Activated CD4-positive, alpha-beta memory T cell treated with anti-CD3 and anti-CD28 coated beads for 36 hours (primary cell): Measurements from ENCODE around the gene MYO1H. TPM values are rescaled to one million over a fixed set of nuclear protein-coding genes. Genes with fewer than 3 reads are reported as not detected.

ENCODE experiments used
- CTCF ChIA-PET: fragments of 350-600 bp; sonication (Branson Sonifier 250); formaldehyde crosslinking; loops from one replicate; lab custom pipeline; 2021; ENCODE audit warnings: antibody characterized with exemption, inconsistent platforms; lab: Charles Lee
- POLR2A ChIA-PET: fragments of 350-600 bp; sonication (Branson Sonifier 250); formaldehyde crosslinking; loops from one replicate; lab custom pipeline; 2021; ENCODE audit warnings: antibody characterized with exemption; lab: Charles Lee
- DNase-seq: peaks from one replicate; pipeline ENCODE4 v3.0.0-alpha.2; 2020
- H3K27ac Mint-ChIP-seq: one replicate; pipeline ENCODE4 v1.8.0; 2021; ENCODE audit warnings: mixed read lengths
- H3K27me3 Mint-ChIP-seq: one replicate; pipeline ENCODE4 v1.8.0; 2021; ENCODE audit warnings: mixed read lengths
- H3K36me3 Mint-ChIP-seq: one replicate; pipeline ENCODE4 v1.8.0; 2021; ENCODE audit warnings: mixed read lengths
- H3K4me1 Mint-ChIP-seq: one replicate; pipeline ENCODE4 v1.8.0; 2021; ENCODE audit warnings: low read depth, mixed read lengths
- H3K4me3 Mint-ChIP-seq: one replicate; pipeline ENCODE4 v1.8.0; 2021; ENCODE audit warnings: mild to moderate bottlenecking, mixed read lengths
- H3K9me3 Mint-ChIP-seq: one replicate; pipeline ENCODE4 v1.8.0; 2021; ENCODE audit warnings: mixed read lengths
- intact Hi-C: fragments of 100-400 bp; cut with micrococcal nuclease; formaldehyde crosslinking; loops from one replicate; pipeline ENCODE4 v1.15.1; 2023
- total RNA-seq, 2 experiments: library from RNA; stranded (reverse); gene quantifications; one replicate each; pipeline ENCODE4 v1.2.3, GENCODE V29; 2021

MYO1H gene
- total RNA-seq, 2 experiments from 2014 or later, result not detected

- ChIA-PET POLR2A (interaction anchor here (0.7 kb wide), 1 partner anchor 69 kb away, joined by 5 read pairs; no protein-coding TSS in a partner anchor), CTCF (no interaction called here)
- H3K27ac Mint-ChIP-seq, result no peak overlapping the region
- H3K4me1 Mint-ChIP-seq, result peaks cover 9% of the 10 kb centered on the region
- intact Hi-C loops, result no loop called here
- peaks cover 31% of the 10 kb centered on the region for H3K36me3 Mint-ChIP-seq
- DNase-seq, result no peak
- no peaks in the 10 kb centered on the region for H3K27me3 Mint-ChIP-seq
- H3K9me3 Mint-ChIP-seq, result no peaks in the 10 kb centered on the region
- no peak overlapping the region for H3K4me3 Mint-ChIP-seq
These were observed 108.0 kb downstream of the MYO1H start for GRCh38 chr12:109455706-109456105.

GRCh38 chr12:109458086-109458485 lies 110.4 kb downstream of the MYO1H start:
- Mint-ChIP-seq H3K27me3 (no peaks in the 10 kb centered on the region), H3K4me1 (peaks cover 17% of the 10 kb centered on the region), H3K36me3 (peaks cover 25% of the 10 kb centered on the region), H3K9me3 (no peaks in the 10 kb centered on the region), H3K27ac (peak overlapping the region; percentile 69), H3K4me3 (no peak overlapping the region)
- peak; percentile 20 for DNase-seq
- POLR2A ChIA-PET, result no interaction called here
- CTCF ChIA-PET, result interaction anchor here (1.1 to 1.3 kb wide), 2 partner anchors 25 to 27 kb away, joined by 3 to 5 read pairs; no protein-coding TSS in a partner anchor
- intact Hi-C loops, result no loop called here

GRCh38 chr12:109458771-109459208 lies 111.1 kb downstream of the MYO1H start:
- no peak overlapping the region for H3K4me3 Mint-ChIP-seq
- no peak overlapping the region for H3K27ac Mint-ChIP-seq
- H3K9me3 Mint-ChIP-seq, result no peaks in the 10 kb centered on the region
- H3K4me1 Mint-ChIP-seq, result peaks cover 24% of the 10 kb centered on the region
- ChIA-PET CTCF (interaction anchor here (1.3 kb wide), 1 partner anchor 26 kb away, joined by 5 read pairs; no protein-coding TSS in a partner anchor), POLR2A (interaction anchor here (1.1 kb wide), 1 partner anchor 23 kb away, joined by 3 read pairs; no protein-coding TSS in a partner anchor)
- DNase-seq, result no peak
- H3K27me3 Mint-ChIP-seq, result no peaks in the 10 kb centered on the region
- intact Hi-C loops, result no loop called here
- peaks cover 21% of the 10 kb centered on the region for H3K36me3 Mint-ChIP-seq

GRCh38 chr12:109459247-109459646 lies 111.5 kb downstream of the MYO1H start:
- no peak for DNase-seq
- H3K4me1 Mint-ChIP-seq, result peaks cover 28% of the 10 kb centered on the region
- peaks cover 19% of the 10 kb centered on the region for H3K36me3 Mint-ChIP-seq
- no peaks in the 10 kb centered on the region for H3K9me3 Mint-ChIP-seq
- no peaks in the 10 kb centered on the region for H3K27me3 Mint-ChIP-seq
- intact Hi-C loops, result no loop called here
- no peak overlapping the region for H3K4me3 Mint-ChIP-seq
- CTCF ChIA-PET, result no interaction called here
- H3K27ac Mint-ChIP-seq, result no peak overlapping the region
- POLR2A ChIA-PET, result interaction anchor here (1.1 kb wide), 1 partner anchor 23 kb away, joined by 3 read pairs; no protein-coding TSS in a partner anchor

- no peaks in the 10 kb centered on the region for H3K9me3 Mint-ChIP-seq
- no peak overlapping the region for H3K27ac Mint-ChIP-seq
- H3K4me1 Mint-ChIP-seq, result peaks cover 36% of the 10 kb centered on the region
- H3K4me3 Mint-ChIP-seq, result no peak overlapping the region
- ChIA-PET POLR2A (no interaction called here), CTCF (interaction anchor here (3.6 kb wide), 1 partner anchor 27 kb away, joined by 15 read pairs; no protein-coding TSS in a partner anchor)
- H3K27me3 Mint-ChIP-seq, result no peaks in the 10 kb centered on the region
- intact Hi-C loops, result no loop called here
- DNase-seq, result no peak
- H3K36me3 Mint-ChIP-seq, result peaks cover 14% of the 10 kb centered on the region
These were observed 112.8 kb downstream of the MYO1H start for GRCh38 chr12:109460538-109460937.

- Mint-ChIP-seq H3K27ac (no peak overlapping the region), H3K9me3 (no peaks in the 10 kb centered on the region), H3K4me3 (no peak overlapping the region), H3K36me3 (peaks cover 14% of the 10 kb centered on the region), H3K27me3 (no peaks in the 10 kb centered on the region), H3K4me1 (peaks cover 42% of the 10 kb centered on the region)
- no peak for DNase-seq
- ChIA-PET POLR2A (no interaction called here), CTCF (interaction anchor here (3.6 kb wide), 1 partner anchor 28 kb away, joined by 15 read pairs; no protein-coding TSS in a partner anchor)
- intact Hi-C loops, result no loop called here
These were observed 113.5 kb downstream of the MYO1H start for GRCh38 chr12:109461049-109461845.

GRCh38 chr12:109461846-109462756 lies 114.4 kb downstream of the MYO1H start:
- Mint-ChIP-seq H3K27ac (no peak overlapping the region), H3K9me3 (no peaks in the 10 kb centered on the region), H3K4me1 (peaks cover 43% of the 10 kb centered on the region), H3K4me3 (no peak overlapping the region), H3K27me3 (no peaks in the 10 kb centered on the region), H3K36me3 (peaks cover 12% of the 10 kb centered on the region)
- ChIA-PET CTCF (interaction anchor here (1.4 to 3.6 kb wide), 2 partner anchors 28 to 34 kb away, joined by 4 to 15 read pairs; no protein-coding TSS in a partner anchor), POLR2A (no interaction called here)
- intact Hi-C loops, result loop anchor here (2.0 kb wide), 1 partner anchor 15 kb away; the partner anchor contains the start of genes KCTD10 and UBE3B
- DNase-seq, result no peak

- no peak for DNase-seq
- Mint-ChIP-seq H3K27me3 (no peaks in the 10 kb centered on the region), H3K36me3 (peaks cover 8% of the 10 kb centered on the region), H3K27ac (no peak overlapping the region), H3K4me1 (peaks cover 41% of the 10 kb centered on the region), H3K4me3 (no peak overlapping the region), H3K9me3 (no peaks in the 10 kb centered on the region)
- CTCF ChIA-PET, result interaction anchor here (0.8 to 3.6 kb wide), 4 partner anchors 29 to 312 kb away, joined by 3 to 15 read pairs (median 4); no protein-coding TSS in a partner anchor
- POLR2A ChIA-PET, result no interaction called here
- intact Hi-C loops, result loop anchor here (2.0 kb wide), 1 partner anchor 14 kb away; the partner anchor contains the start of genes KCTD10 and UBE3B
These were observed 115.4 kb downstream of the MYO1H start for GRCh38 chr12:109462868-109463692.

- intact Hi-C loops, result loop anchor here (2.0 kb wide), 1 partner anchor 13 kb away; the partner anchor contains the start of genes KCTD10 and UBE3B
- ChIA-PET CTCF (interaction anchor here (0.8 to 3.6 kb wide), 4 partner anchors 30 to 311 kb away, joined by 3 to 15 read pairs (median 4); no protein-coding TSS in a partner anchor), POLR2A (no interaction called here)
- Mint-ChIP-seq H3K9me3 (no peaks in the 10 kb centered on the region), H3K27me3 (no peaks in the 10 kb centered on the region), H3K4me1 (peaks cover 36% of the 10 kb centered on the region), H3K4me3 (no peak overlapping the region), H3K36me3 (peaks cover 11% of the 10 kb centered on the region), H3K27ac (no peak overlapping the region)
- DNase-seq, result no peak
These were observed 116.1 kb downstream of the MYO1H start for GRCh38 chr12:109463756-109464155.

- Mint-ChIP-seq H3K36me3 (peaks cover 10% of the 10 kb centered on the region), H3K4me3 (no peak overlapping the region), H3K4me1 (peaks cover 34% of the 10 kb centered on the region), H3K27me3 (no peaks in the 10 kb centered on the region), H3K9me3 (no peaks in the 10 kb centered on the region), H3K27ac (no peak overlapping the region)
- POLR2A ChIA-PET, result no interaction called here
- intact Hi-C loops, result no loop called here
- DNase-seq, result no peak
- CTCF ChIA-PET, result interaction anchor here (1.3 kb wide), 1 partner anchor 32 kb away, joined by 4 read pairs; no protein-coding TSS in a partner anchor
These were observed 117.1 kb downstream of the MYO1H start for GRCh38 chr12:109464642-109465351.
